ENCODE data around the gene TANK. TPM values are rescaled to one million over a fixed set of nuclear protein-coding genes. Genes with fewer than 3 reads are reported as not detected.

The TANK gene
- total RNA-seq, 4 donors from 2014 or later = 34.8 to 83.7 (median 60.7) TPM

DNA sequence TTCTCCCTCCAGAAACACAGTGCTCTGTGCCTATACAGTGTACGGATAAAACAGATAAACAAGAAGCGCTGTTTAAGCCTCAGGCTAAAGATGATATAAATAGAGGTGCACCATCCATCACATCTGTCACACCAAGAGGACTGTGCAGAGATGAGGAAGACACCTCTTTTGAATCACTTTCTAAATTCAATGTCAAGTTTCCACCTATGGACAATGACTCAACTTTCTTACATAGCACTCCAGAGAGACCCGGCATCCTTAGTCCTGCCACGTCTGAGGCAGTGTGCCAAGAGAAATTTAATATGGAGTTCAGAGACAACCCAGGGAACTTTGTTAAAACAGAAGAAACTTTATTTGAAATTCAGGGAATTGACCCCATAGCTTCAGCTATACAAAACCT is 70.7 kb downstream of the TANK start:
- TF ChIP-seq, protein P1, sequence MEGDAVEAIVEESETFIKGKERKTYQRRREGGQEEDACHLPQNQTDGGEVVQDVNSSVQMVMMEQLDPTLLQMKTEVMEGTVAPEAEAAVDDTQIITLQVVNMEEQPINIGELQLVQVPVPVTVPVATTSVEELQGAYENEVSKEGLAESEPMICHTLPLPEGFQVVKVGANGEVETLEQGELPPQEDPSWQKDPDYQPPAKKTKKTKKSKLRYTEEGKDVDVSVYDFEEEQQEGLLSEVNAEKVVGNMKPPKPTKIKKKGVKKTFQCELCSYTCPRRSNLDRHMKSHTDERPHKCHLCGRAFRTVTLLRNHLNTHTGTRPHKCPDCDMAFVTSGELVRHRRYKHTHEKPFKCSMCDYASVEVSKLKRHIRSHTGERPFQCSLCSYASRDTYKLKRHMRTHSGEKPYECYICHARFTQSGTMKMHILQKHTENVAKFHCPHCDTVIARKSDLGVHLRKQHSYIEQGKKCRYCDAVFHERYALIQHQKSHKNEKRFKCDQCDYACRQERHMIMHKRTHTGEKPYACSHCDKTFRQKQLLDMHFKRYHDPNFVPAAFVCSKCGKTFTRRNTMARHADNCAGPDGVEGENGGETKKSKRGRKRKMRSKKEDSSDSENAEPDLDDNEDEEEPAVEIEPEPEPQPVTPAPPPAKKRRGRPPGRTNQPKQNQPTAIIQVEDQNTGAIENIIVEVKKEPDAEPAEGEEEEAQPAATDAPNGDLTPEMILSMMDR (IDR thresholded peaks at IDR 0.05) = no peak
- TF ChIP-seq POLR2A (IDR thresholded peaks at IDR 0.05) = no peak
- no peak for DNase-seq
- H3K27ac ChIP-seq = no peak overlapping the region
- intact Hi-C loops (cut with DNase I) = no loop called here
- 61 to 74% methylated on average over 4 of the region's 4 CpGs for WGBS, 2 donors
- no peaks in the 10 kb centered on the region for H3K27me3 ChIP-seq
- H3K36me3 ChIP-seq = peaks cover 0 to 87% (median 0%) of the 10 kb centered on the region in 3 donors
- H3K4me1 ChIP-seq = no peaks in the 10 kb centered on the region
- H3K9me3 ChIP-seq = no peaks in the 10 kb centered on the region
- H3K4me3 ChIP-seq = no peak overlapping the region

DNA sequence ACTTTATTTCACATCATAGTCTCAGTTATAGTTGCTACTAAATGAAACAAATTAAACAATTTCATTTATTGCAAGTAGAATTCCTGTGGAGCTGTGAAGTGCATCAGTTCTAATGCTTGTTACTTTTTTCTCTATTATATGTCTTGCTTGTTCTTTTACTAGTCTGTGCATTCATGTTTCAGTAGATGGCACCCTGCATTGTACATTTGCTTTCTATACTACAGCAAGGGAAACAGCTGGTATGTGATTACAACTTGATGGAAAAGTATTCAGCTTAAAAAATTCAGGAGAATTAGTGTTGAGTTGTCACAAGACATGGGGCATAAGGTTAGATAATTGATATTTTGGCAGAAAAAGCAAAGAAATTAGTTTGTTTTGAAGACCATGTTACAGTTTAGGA is 72.3 kb downstream of the TANK start:
- Histone ChIP-seq H3K4me3 (no peak overlapping the region), H3K36me3 (peaks cover 0 to 77% (median 0%) of the 10 kb centered on the region in 3 donors), H3K27me3 (no peaks in the 10 kb centered on the region), H3K4me1 (peaks cover 4 to 10% (median 6%) of the 10 kb centered on the region in 3 donors), H3K9me3 (no peaks in the 10 kb centered on the region), H3K27ac (no peak overlapping the region)
- no peak for DNase-seq
- TF ChIP-seq POLR2A (IDR thresholded peaks at IDR 0.05) = no peak
- TF ChIP-seq, protein P1 (IDR thresholded peaks at IDR 0.05) = no peak
- intact Hi-C loops (cut with DNase I) = no loop called here

DNA sequence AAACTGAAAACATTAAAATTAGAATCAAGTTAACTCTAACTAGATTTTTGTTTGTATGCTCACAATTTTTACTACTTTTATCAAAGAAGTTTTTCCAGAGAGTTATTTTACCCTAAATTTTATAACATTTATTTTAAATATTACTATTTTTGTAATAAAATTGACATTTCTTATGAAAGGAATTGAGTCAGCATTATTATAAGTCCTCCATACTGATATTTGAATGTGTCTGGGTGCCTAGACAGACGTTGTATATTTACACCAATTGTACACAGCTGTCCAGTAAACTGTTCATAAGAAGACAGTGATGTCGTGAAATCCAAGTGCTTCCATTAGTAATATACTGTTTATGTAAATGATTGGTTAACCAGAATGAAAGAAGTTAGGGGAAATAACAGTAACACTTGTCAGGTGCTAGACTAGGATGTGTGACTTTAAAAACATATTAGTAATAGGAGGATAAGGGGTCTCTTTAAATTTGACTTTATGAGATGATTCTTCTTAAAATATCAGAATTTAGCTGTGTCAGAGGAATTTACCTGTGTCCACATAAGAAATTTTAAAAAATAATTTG is 73.7 kb downstream of the TANK start:
- Histone ChIP-seq H3K4me3 (no peak overlapping the region), H3K27me3 (no peaks in the 10 kb centered on the region), H3K4me1 (peaks cover 4 to 21% (median 6%) of the 10 kb centered on the region in 3 donors), H3K36me3 (peaks cover 0 to 63% (median 0%) of the 10 kb centered on the region in 3 donors), H3K9me3 (no peaks in the 10 kb centered on the region), H3K27ac (no peak overlapping the region)
- intact Hi-C loops (cut with DNase I) = no loop called here
- TF ChIP-seq, protein P1 (IDR thresholded peaks at IDR 0.05) = no peak
- no peak for TF ChIP-seq POLR2A (IDR thresholded peaks at IDR 0.05)
- WGBS, 2 donors = 64 to 78% methylated on average over 2 of the region's 2 CpGs
- DNase-seq = no peak

DNA sequence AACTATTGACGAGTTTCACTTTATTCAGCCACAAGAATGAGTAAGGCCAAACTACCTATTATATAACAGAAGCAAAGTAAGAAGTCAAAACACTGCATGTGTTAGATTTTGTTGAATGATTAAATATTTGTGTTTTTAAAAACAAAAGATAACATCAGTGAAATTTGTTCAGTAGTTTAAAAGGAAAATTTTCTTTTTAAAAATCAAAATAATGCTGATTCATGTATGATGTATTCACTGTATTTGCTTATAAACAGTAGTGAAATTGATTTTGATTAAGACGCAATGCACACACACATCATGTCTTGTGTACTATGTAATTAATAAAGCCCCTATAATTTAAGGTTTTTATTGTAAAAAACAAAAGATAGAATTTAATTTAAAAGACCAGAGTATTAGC is 74.4 kb downstream of the TANK start:
- WGBS, 2 donors = 81 to 84% methylated on average over 2 of the region's 2 CpGs
- Histone ChIP-seq H3K9me3 (no peaks in the 10 kb centered on the region), H3K4me3 (no peak overlapping the region), H3K27ac (no peak overlapping the region), H3K4me1 (peaks cover 4 to 28% (median 6%) of the 10 kb centered on the region in 3 donors), H3K27me3 (no peaks in the 10 kb centered on the region), H3K36me3 (peaks cover 0 to 57% (median 0%) of the 10 kb centered on the region in 3 donors)
- intact Hi-C loops (cut with DNase I) = no loop called here
- DNase-seq = no peak
- TF ChIP-seq, protein P1 (IDR thresholded peaks at IDR 0.05) = no peak
- no peak for TF ChIP-seq POLR2A (IDR thresholded peaks at IDR 0.05)

DNA sequence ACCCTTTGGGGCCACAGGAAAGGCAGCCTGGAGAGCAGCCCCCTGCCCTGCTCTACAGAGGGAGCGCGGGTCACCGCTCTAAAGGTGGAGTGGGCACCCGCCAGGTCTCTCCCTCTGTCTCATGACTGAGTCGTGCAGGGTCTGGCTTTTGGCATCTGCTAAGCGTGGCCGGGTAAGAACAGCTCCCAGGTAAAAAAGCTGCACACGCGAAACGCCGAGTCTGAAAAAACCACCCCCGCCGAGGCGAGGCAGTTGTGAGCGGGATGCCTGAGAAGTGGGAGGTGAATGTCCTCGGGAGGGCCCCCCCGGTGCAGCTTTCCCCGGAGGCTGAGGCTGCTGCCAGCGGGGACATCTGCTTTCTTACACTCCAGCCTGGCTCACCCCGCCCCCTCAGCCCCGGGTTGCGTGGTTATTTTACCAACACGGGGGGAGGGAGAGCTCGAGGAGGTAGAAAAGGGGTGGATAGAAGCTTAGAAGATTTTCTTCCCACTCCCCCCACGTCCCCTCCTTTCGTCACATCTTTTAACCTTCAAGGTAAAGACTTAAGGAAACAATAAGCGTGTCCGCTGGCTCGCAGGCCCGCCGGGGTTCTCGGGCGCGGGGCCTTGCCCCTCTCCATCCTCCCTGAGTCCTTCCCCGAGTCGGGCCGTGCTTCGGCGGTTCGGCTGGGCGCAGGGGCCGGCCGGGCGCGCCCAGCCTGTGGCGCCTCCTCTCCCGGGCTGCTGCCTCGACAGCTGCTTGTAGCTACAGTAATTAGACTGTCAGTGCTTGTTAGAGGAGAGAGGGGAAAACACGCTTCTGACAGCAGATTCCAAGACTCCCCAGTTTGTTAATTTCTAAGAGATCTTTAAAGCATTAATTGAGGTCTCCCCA is 77.4 kb downstream of the TANK start:
- TF ChIP-seq, protein P1 (IDR thresholded peaks at IDR 0.05) = no peak
- peak in 1 of 4 donors; percentile 15 for TF ChIP-seq POLR2A (IDR thresholded peaks at IDR 0.05)
- Histone ChIP-seq H3K9me3 (no peaks in the 10 kb centered on the region), H3K4me1 (peaks cover 4 to 28% (median 6%) of the 10 kb centered on the region in 3 donors), H3K4me3 (peak overlapping the region; percentile 47 to 82 (median 68)), H3K27ac (peak overlapping the region; percentile 11 to 76 (median 54)), H3K27me3 (no peaks in the 10 kb centered on the region), H3K36me3 (peaks cover 0 to 27% (median 0%) of the 10 kb centered on the region in 3 donors)
- no peak for DNase-seq
- 0 to 2% methylated on average over 30 to 43 of the region's 49 CpGs for WGBS, 2 donors
- intact Hi-C loops (cut with DNase I) = no loop called here

All from esophagus squamous epithelium (tissue), 5 donors.